Measurements from ENCODE around the gene XPC. TPM values are rescaled to one million over a fixed set of nuclear protein-coding genes. Genes with fewer than 3 reads are reported as not detected.

XPC gene
- total RNA-seq, 1 experiment from 2014 or later: 30.3 TPM

- no peak overlapping the region for H3K9ac ChIP-seq (ENCODE audit: low read length)
- no peak overlapping the region for H2AFZ ChIP-seq (ENCODE audit: low read length)
- H3K79me2 ChIP-seq (ENCODE audit: low read length): no peaks in the 10 kb centered on the region
- H3K4me3 ChIP-seq (ENCODE audit: low read length): no peak overlapping the region
- no peaks in the 10 kb centered on the region for H3K36me3 ChIP-seq (ENCODE audit: insufficient read depth, low read length)
- H4K20me1 ChIP-seq (ENCODE audit: insufficient read depth, low read depth, low read length): no peaks in the 10 kb centered on the region
- no peak for DNase-seq
- no peaks in the 10 kb centered on the region for H3K4me1 ChIP-seq (ENCODE audit: low read length)
- H3K9me3 ChIP-seq (ENCODE audit: low read length): no peaks in the 10 kb centered on the region
- no peaks in the 10 kb centered on the region for H3K9me2 ChIP-seq (replicated peaks; ENCODE audit: insufficient read depth, low read length)
- no peak overlapping the region for H3K4me2 ChIP-seq (ENCODE audit: low read depth, low read length, poor library complexity, severe bottlenecking)
- no peaks in the 10 kb centered on the region for H3K27me3 ChIP-seq (ENCODE audit: low read length)
- no peak overlapping the region for H3K27ac ChIP-seq (ENCODE audit: low read length)
Observed at GRCh38 chr3:14097616-14098391, 80.6 kb downstream of the XPC start.

GRCh38 chr3:14096742-14097141 is 81.7 kb downstream of the XPC start:
- Histone ChIP-seq H4K20me1 (ENCODE audit: insufficient read depth, low read depth, low read length) (no peaks in the 10 kb centered on the region), H3K36me3 (ENCODE audit: insufficient read depth, low read length) (no peaks in the 10 kb centered on the region), H3K27ac (ENCODE audit: low read length) (no peak overlapping the region), H3K4me1 (ENCODE audit: low read length) (no peaks in the 10 kb centered on the region), H3K4me2 (ENCODE audit: low read depth, low read length, poor library complexity, severe bottlenecking) (no peak overlapping the region), H3K9ac (ENCODE audit: low read length) (no peak overlapping the region), H3K9me3 (ENCODE audit: low read length) (no peaks in the 10 kb centered on the region), H2AFZ (ENCODE audit: low read length) (no peak overlapping the region), H3K27me3 (ENCODE audit: low read length) (no peaks in the 10 kb centered on the region), H3K9me2 (replicated peaks; ENCODE audit: insufficient read depth, low read length) (no peaks in the 10 kb centered on the region), H3K79me2 (ENCODE audit: low read length) (no peaks in the 10 kb centered on the region), H3K4me3 (ENCODE audit: low read length) (no peak overlapping the region)
- DNase-seq: no peak

Other genes starting within 250 kb of the XPC start
- 19.4 and 19.7 TPM in 2 replicates for gene CHCHD4, start 53.7 kb downstream of the XPC start, total RNA-seq (2014; rRNA removed; shearing (Covaris generic); ENCODE audit: low replicate concordance)
- gene TMEM43, start 53.5 kb downstream of the XPC start, total RNA-seq (2014; rRNA removed; shearing (Covaris generic); ENCODE audit: low replicate concordance): 28.4 and 31.9 TPM in 2 replicates
- 13.8 and 14.2 TPM in 2 replicates for gene LSM3, start 216 bp upstream of the XPC start, total RNA-seq (2014; rRNA removed; shearing (Covaris generic); ENCODE audit: low replicate concordance)
- 25.3 and 30.2 TPM in 2 replicates for gene SLC6A6, start 224.0 kb upstream of the XPC start, total RNA-seq (2014; rRNA removed; shearing (Covaris generic); ENCODE audit: low replicate concordance)